GM23338 (cell line): ENCODE data around the gene COPS2. TPM values are rescaled to one million over a fixed set of nuclear protein-coding genes. Genes with fewer than 3 reads are reported as not detected.

ENCODE experiments used
- ATAC-seq: fragments of 200-7000 bp; cut with Tn5 transposase; 3 replicates; pipeline ENCODE4 v1.9.1; 2020
- DNase-seq: peaks from one replicate; pipeline ENCODE4 v3.0.0-alpha.2; 2015; ENCODE audit warnings: low spot score
- H2AFZ ChIP-seq: fragments of 200-600 bp; sonication (generic); 2 replicates; pipeline ENCODE4 v1.8.0; 2016; ENCODE audit warnings: antibody characterized with exemption, mild to moderate bottlenecking, moderate library complexity
- H3F3A ChIP-seq: fragments of 200-600 bp; sonication (generic); replicated peaks from 2 replicates; pipeline ENCODE4 v1.8.0; 2017; ENCODE audit warnings: antibody characterized with exemption, mixed run types, low read depth
- H3K27ac ChIP-seq: fragments of 200-600 bp; sonication (generic); 2 replicates; pipeline ENCODE4 v1.6.1; 2016; ENCODE audit warnings: low read depth
- H3K27me3 ChIP-seq: fragments of 200-600 bp; sonication (generic); 2 replicates; pipeline ENCODE4 v1.8.0; 2016; ENCODE audit warnings: mild to moderate bottlenecking, mixed run types, moderate library complexity; ENCODE audit not compliant: insufficient read depth
- H3K36me3 ChIP-seq: fragments of 200-600 bp; sonication (generic); 2 replicates; pipeline ENCODE4 v1.8.0; 2016; ENCODE audit warnings: mild to moderate bottlenecking; ENCODE audit not compliant: insufficient read depth
- H3K4me1 ChIP-seq: fragments of 200-600 bp; sonication (generic); 2 replicates; pipeline ENCODE4 v1.8.0; 2016; ENCODE audit warnings: mild to moderate bottlenecking, moderate library complexity; ENCODE audit not compliant: insufficient read depth
- H3K4me2 ChIP-seq: fragments of 200-600 bp; sonication (generic); 2 replicates; pipeline ENCODE4 v1.7.1; 2017; ENCODE audit warnings: mixed run types
- H3K4me3 ChIP-seq: fragments of 200-600 bp; sonication (generic); 2 replicates; pipeline ENCODE4 v1.6.1; 2016; ENCODE audit warnings: mixed run types
- H3K79me2 ChIP-seq: fragments of 200-600 bp; sonication (generic); replicated peaks from 2 replicates; pipeline ENCODE4 v1.8.0; 2017; ENCODE audit warnings: mild to moderate bottlenecking; ENCODE audit not compliant: insufficient read depth
- H3K9me2 ChIP-seq: fragments of 200-600 bp; sonication (generic); 2 replicates; pipeline ENCODE4 v1.8.0; 2017; ENCODE audit not compliant: insufficient read depth
- H4K20me1 ChIP-seq: fragments of 200-600 bp; sonication (generic); replicated peaks from 2 replicates; pipeline ENCODE4 v1.8.0; 2017; ENCODE audit warnings: mild to moderate bottlenecking; ENCODE audit not compliant: insufficient read depth
- H3K27ac Mint-ChIP-seq: 2 replicates; pipeline ENCODE4 v1.8.0; 2020; ENCODE audit warnings: inconsistent platforms, mild to moderate bottlenecking, moderate library complexity, mixed read lengths
- H3K27me3 Mint-ChIP-seq: 3 replicates; pipeline ENCODE4 v1.8.0; 2022; ENCODE audit warnings: low read depth, mild to moderate bottlenecking, moderate library complexity, mixed read lengths, inconsistent platforms; ENCODE audit not compliant: insufficient read depth, poor library complexity
- H3K36me3 Mint-ChIP-seq: 3 replicates; pipeline ENCODE4 v1.8.0; 2021; ENCODE audit warnings: low read depth, mild to moderate bottlenecking, inconsistent platforms, moderate library complexity, mixed read lengths
- H3K4me1 Mint-ChIP-seq: 3 replicates; pipeline ENCODE4 v1.8.0; 2020; ENCODE audit warnings: mild to moderate bottlenecking, inconsistent platforms, mixed read lengths
- H3K4me3 Mint-ChIP-seq: 3 replicates; pipeline ENCODE4 v1.8.0; 2021; ENCODE audit warnings: moderate library complexity, mild to moderate bottlenecking, inconsistent platforms, mixed read lengths
- H3K9me3 Mint-ChIP-seq: 3 replicates; pipeline ENCODE4 v1.8.0; 2020; ENCODE audit warnings: moderate library complexity, mild to moderate bottlenecking, inconsistent platforms, mixed read lengths
- ZNF331 ChIP-seq: fragments of 250-450 bp; sonication (Bioruptor Pico); IDR thresholded peaks from 2 replicates; pipeline ENCODE4 v1.5.0; 2020; ENCODE audit warnings: low read depth, mild to moderate bottlenecking, moderate library complexity
- polyA plus RNA-seq: library from polyadenylated mRNA; unstranded; fragments of >200 nt; fragmentation: Nextera tagmentation; extraction: Ambion mirVana; gene quantifications from 2 replicates; pipeline ENCODE4 v1.2.1, GENCODE V29; 2016
- total RNA-seq: library from RNA; depleted of rRNA; stranded (reverse); fragments of >200 nt; shearing (Covaris generic); gene quantifications from 2 replicates; pipeline ENCODE4 v1.2.3, GENCODE V29; 2014
- TF ChIP-seq, protein P1 (sequence below): IDR thresholded peaks from one replicate; pipeline ENCODE4 v1.6.1; 2018; ENCODE audit warnings: antibody characterized with exemption; ENCODE audit not compliant: unreplicated experiment
- TF ChIP-seq, protein P2 (sequence below): fragments of 250-450 bp; sonication (Bioruptor Pico); IDR thresholded peaks from 2 replicates; pipeline ENCODE4 v1.5.0; 2020; ENCODE audit warnings: mild to moderate bottlenecking, moderate library complexity

Gene COPS2
- total and polyA plus RNA-seq, 2 experiments from 2014 or later = 38.7 to 67.3 TPM

DNA sequence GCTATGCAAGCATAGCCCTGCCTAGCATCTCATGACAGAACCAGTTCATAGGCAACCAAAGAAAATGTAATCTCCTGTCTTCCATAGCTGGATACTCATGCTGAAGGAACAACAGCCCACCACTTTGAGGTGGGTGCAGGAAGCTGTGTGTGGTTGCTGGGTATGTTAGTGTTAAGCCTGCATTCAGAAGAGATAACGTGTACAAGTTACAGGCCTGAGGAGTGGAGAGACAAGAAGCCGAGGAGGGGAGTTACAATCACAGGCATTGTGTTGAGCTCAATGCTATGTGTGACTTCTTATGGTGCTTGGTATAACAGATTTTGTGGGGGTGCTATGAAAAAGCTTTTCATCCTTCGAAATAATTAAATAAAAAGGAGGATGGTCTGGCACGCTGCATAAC, 66.4 kb downstream of the COPS2 start:
- no peak overlapping the region for H3K27ac ChIP-seq
- TF ChIP-seq ZNF331 = no peak
- TF ChIP-seq, protein P1, sequence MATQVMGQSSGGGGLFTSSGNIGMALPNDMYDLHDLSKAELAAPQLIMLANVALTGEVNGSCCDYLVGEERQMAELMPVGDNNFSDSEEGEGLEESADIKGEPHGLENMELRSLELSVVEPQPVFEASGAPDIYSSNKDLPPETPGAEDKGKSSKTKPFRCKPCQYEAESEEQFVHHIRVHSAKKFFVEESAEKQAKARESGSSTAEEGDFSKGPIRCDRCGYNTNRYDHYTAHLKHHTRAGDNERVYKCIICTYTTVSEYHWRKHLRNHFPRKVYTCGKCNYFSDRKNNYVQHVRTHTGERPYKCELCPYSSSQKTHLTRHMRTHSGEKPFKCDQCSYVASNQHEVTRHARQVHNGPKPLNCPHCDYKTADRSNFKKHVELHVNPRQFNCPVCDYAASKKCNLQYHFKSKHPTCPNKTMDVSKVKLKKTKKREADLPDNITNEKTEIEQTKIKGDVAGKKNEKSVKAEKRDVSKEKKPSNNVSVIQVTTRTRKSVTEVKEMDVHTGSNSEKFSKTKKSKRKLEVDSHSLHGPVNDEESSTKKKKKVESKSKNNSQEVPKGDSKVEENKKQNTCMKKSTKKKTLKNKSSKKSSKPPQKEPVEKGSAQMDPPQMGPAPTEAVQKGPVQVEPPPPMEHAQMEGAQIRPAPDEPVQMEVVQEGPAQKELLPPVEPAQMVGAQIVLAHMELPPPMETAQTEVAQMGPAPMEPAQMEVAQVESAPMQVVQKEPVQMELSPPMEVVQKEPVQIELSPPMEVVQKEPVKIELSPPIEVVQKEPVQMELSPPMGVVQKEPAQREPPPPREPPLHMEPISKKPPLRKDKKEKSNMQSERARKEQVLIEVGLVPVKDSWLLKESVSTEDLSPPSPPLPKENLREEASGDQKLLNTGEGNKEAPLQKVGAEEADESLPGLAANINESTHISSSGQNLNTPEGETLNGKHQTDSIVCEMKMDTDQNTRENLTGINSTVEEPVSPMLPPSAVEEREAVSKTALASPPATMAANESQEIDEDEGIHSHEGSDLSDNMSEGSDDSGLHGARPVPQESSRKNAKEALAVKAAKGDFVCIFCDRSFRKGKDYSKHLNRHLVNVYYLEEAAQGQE = no peak
- TF ChIP-seq, protein P2, sequence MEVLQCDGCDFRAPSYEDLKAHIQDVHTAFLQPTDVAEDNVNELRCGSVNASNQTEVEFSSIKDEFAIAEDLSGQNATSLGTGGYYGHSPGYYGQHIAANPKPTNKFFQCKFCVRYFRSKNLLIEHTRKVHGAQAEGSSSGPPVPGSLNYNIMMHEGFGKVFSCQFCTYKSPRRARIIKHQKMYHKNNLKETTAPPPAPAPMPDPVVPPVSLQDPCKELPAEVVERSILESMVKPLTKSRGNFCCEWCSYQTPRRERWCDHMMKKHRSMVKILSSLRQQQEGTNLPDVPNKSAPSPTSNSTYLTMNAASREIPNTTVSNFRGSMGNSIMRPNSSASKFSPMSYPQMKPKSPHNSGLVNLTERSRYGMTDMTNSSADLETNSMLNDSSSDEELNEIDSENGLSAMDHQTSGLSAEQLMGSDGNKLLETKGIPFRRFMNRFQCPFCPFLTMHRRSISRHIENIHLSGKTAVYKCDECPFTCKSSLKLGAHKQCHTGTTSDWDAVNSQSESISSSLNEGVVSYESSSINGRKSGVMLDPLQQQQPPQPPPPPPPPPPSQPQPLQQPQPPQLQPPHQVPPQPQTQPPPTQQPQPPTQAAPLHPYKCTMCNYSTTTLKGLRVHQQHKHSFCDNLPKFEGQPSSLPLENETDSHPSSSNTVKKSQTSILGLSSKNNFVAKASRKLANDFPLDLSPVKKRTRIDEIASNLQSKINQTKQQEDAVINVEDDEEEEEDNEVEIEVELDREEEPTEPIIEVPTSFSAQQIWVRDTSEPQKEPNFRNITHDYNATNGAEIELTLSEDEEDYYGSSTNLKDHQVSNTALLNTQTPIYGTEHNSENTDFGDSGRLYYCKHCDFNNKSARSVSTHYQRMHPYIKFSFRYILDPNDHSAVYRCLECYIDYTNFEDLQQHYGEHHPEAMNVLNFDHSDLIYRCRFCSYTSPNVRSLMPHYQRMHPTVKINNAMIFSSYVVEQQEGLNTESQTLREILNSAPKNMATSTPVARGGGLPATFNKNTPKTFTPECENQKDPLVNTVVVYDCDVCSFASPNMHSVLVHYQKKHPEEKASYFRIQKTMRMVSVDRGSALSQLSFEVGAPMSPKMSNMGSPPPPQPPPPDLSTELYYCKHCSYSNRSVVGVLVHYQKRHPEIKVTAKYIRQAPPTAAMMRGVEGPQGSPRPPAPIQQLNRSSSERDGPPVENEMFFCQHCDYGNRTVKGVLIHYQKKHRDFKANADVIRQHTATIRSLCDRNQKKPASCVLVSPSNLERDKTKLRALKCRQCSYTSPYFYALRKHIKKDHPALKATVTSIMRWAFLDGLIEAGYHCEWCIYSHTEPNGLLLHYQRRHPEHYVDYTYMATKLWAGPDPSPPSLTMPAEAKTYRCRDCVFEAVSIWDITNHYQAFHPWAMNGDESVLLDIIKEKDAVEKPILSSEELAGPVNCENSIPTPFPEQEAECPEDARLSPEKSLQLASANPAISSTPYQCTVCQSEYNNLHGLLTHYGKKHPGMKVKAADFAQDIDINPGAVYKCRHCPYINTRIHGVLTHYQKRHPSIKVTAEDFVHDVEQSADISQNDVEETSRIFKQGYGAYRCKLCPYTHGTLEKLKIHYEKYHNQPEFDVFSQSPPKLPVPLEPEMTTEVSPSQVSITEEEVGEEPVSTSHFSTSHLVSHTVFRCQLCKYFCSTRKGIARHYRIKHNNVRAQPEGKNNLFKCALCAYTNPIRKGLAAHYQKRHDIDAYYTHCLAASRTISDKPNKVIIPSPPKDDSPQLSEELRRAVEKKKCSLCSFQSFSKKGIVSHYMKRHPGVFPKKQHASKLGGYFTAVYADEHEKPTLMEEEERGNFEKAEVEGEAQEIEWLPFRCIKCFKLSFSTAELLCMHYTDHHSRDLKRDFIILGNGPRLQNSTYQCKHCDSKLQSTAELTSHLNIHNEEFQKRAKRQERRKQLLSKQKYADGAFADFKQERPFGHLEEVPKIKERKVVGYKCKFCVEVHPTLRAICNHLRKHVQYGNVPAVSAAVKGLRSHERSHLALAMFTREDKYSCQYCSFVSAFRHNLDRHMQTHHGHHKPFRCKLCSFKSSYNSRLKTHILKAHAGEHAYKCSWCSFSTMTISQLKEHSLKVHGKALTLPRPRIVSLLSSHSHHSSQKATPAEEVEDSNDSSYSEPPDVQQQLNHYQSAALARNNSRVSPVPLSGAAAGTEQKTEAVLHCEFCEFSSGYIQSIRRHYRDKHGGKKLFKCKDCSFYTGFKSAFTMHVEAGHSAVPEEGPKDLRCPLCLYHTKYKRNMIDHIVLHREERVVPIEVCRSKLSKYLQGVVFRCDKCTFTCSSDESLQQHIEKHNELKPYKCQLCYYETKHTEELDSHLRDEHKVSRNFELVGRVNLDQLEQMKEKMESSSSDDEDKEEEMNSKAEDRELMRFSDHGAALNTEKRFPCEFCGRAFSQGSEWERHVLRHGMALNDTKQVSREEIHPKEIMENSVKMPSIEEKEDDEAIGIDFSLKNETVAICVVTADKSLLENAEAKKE (CRISPR knock-in tag) = no peak

More for the DNA sequence above, 66.4 kb downstream of the COPS2 start:
- no peak for DNase-seq
- no peaks in the 10 kb centered on the region for H3K27me3 ChIP-seq
- Mint-ChIP-seq H3K4me3 (no peak overlapping the region), H3K27me3 (no peaks in the 10 kb centered on the region), H3K9me3 (no peaks in the 10 kb centered on the region), H3K36me3 (no peaks in the 10 kb centered on the region), H3K27ac (no peak overlapping the region), H3K4me1 (no peaks in the 10 kb centered on the region)
- no peaks in the 10 kb centered on the region for H3K79me2 ChIP-seq
- H3K4me2 ChIP-seq = no peak overlapping the region
- no peaks in the 10 kb centered on the region for H3K36me3 ChIP-seq
- no peak for ATAC-seq
- H2AFZ ChIP-seq = no peak overlapping the region
- H3K9me2 ChIP-seq = no peaks in the 10 kb centered on the region
- H3K4me1 ChIP-seq = no peaks in the 10 kb centered on the region
- H3F3A ChIP-seq = no peaks in the 10 kb centered on the region
- H4K20me1 ChIP-seq = no peaks in the 10 kb centered on the region
- no peak overlapping the region for H3K4me3 ChIP-seq
